HG03571 (cell line): Measurements from ENCODE around the gene ZNF81.
"Not testable (repeated sequence)": the region's sequence is repeated elsewhere in the genome, so short reads cannot be mapped to it uniquely, and the experiment has no call there.

Source experiments
- ATAC-seq: cut with Tn5 transposase; IDR thresholded peaks from one replicate; pipeline ENCODE4 v1.9.1; 2021; ENCODE audit not compliant: unreplicated experiment

The ZNF81 gene

GRCh38 chrX:47927212-47927611 is 90.5 kb downstream of the ZNF81 start:
- no peak for ATAC-seq

- ATAC-seq = not testable (repeated sequence)
These were observed 95.3 kb downstream of the ZNF81 start for GRCh38 chrX:47931970-47932369.

GRCh38 chrX:47933946-47934345 is 97.2 kb downstream of the ZNF81 start:
- no peak for ATAC-seq

GRCh38 chrX:47936224-47936939 is 99.7 kb downstream of the ZNF81 start:
- no peak for ATAC-seq

- no peak for ATAC-seq
These were observed 100.2 kb downstream of the ZNF81 start for GRCh38 chrX:47936940-47937317.

- no peak for ATAC-seq
These were observed 103.7 kb downstream of the ZNF81 start for GRCh38 chrX:47940448-47940847.

- ATAC-seq = no peak
These were observed 104.7 kb downstream of the ZNF81 start for GRCh38 chrX:47941423-47941822.

GRCh38 chrX:47955295-47955694 is 118.6 kb downstream of the ZNF81 start:
- not testable (repeated sequence) for ATAC-seq

- ATAC-seq = no peak
These were observed 119.3 kb downstream of the ZNF81 start for GRCh38 chrX:47956016-47956415.

- not testable (repeated sequence) for ATAC-seq
These were observed 121.5 kb downstream of the ZNF81 start for GRCh38 chrX:47958206-47958605.

GRCh38 chrX:47958761-47959342 is 122.2 kb downstream of the ZNF81 start:
- ATAC-seq = no peak

GRCh38 chrX:47960406-47960805 is 123.7 kb downstream of the ZNF81 start:
- ATAC-seq = no peak

- ATAC-seq = not testable (repeated sequence)
These were observed 125.1 kb downstream of the ZNF81 start for GRCh38 chrX:47961830-47962229.

GRCh38 chrX:47965526-47965925 is 128.8 kb downstream of the ZNF81 start:
- ATAC-seq = not testable (repeated sequence)
